Smooth muscle cell (in vitro differentiated cells): ENCODE data around the gene PTPRA. TPM values are rescaled to one million over a fixed set of nuclear protein-coding genes. Genes with fewer than 3 reads are reported as not detected.
A peak's percentile ranks its signal among the peaks of the same experiment; 100 is the strongest.

ENCODE experiments used
- DNase-seq: peaks from one replicate; lab custom pipeline; 2025; ENCODE audit not compliant: unreplicated experiment; lab: John Stamatoyannopoulos, UW
- H2AFZ ChIP-seq: fragments of 200-600 bp; sonication (generic); 2 replicates; pipeline ENCODE4 v1.6.0; 2016; ENCODE audit warnings: antibody characterized with exemption, low read depth, mild to moderate bottlenecking
- H3F3A ChIP-seq: fragments of 200-600 bp; sonication (generic); 2 replicates; pipeline ENCODE4 v1.6.0; 2017; ENCODE audit warnings: antibody characterized with exemption, low read depth
- H3K27ac ChIP-seq: fragments of 200-600 bp; sonication (generic); 2 replicates; pipeline ENCODE4 v1.5.1; 2016; ENCODE audit warnings: low read depth, mild to moderate bottlenecking
- H3K27me3 ChIP-seq: fragments of 200-600 bp; sonication (generic); 2 replicates; pipeline ENCODE4 v1.6.1; 2016; ENCODE audit warnings: low read depth, mild to moderate bottlenecking
- H3K36me3 ChIP-seq: fragments of 200-600 bp; sonication (generic); 2 replicates; pipeline ENCODE4 v1.5.1; 2016; ENCODE audit warnings: low read depth
- H3K4me1 ChIP-seq: fragments of 200-600 bp; sonication (generic); 2 replicates; pipeline ENCODE4 v1.5.1; 2016; ENCODE audit warnings: low read depth
- H3K4me2 ChIP-seq: fragments of 200-600 bp; sonication (generic); 2 replicates; pipeline ENCODE4 v1.6.0; 2016; ENCODE audit warnings: mild to moderate bottlenecking
- H3K4me3 ChIP-seq: fragments of 200-600 bp; sonication (generic); 2 replicates; pipeline ENCODE4 v1.5.1; 2016; ENCODE audit warnings: mild to moderate bottlenecking
- H3K79me2 ChIP-seq: fragments of 200-600 bp; sonication (generic); 2 replicates; pipeline ENCODE4 v1.6.0; 2016; ENCODE audit warnings: low read depth, mild to moderate bottlenecking
- H3K9ac ChIP-seq: fragments of 200-600 bp; sonication (generic); 2 replicates; pipeline ENCODE4 v1.6.0; 2016; ENCODE audit warnings: low read depth
- H3K9me3 ChIP-seq: fragments of 200-600 bp; sonication (generic); replicated peaks from 2 replicates; pipeline ENCODE4 v1.5.1; 2016; ENCODE audit warnings: low read depth
- H4K20me1 ChIP-seq: fragments of 200-600 bp; sonication (generic); 2 replicates; pipeline ENCODE4 v1.6.0; 2016; ENCODE audit warnings: low read depth
- CTCF ChIP-seq: fragments of 200-600 bp; sonication (generic); IDR thresholded peaks from 2 replicates; pipeline ENCODE4 v1.5.1; 2017; ENCODE audit warnings: borderline replicate concordance, mild to moderate bottlenecking, antibody characterized with exemption; ENCODE audit not compliant: insufficient read depth, poor library complexity, severe bottlenecking
- WGBS: methylation state at CpG from one replicate; pipeline ENCODE4 v1.1.7; 2016; ENCODE audit warnings: low lambda C conversion rate; 5-methylcytosine and 5-hydroxymethylcytosine counted together
- polyA plus RNA-seq: library from polyadenylated mRNA; unstranded; fragments of >200 nt; fragmentation: Nextera tagmentation; extraction: Ambion mirVana; gene quantifications from 2 replicates; pipeline ENCODE4 v1.2.1, GENCODE V29; 2016
- total RNA-seq: library from RNA; depleted of rRNA; stranded (reverse); fragments of >200 nt; gene quantifications from 2 replicates; pipeline ENCODE4 v1.2.3, GENCODE V29; 2014

Gene PTPRA
- total and polyA plus RNA-seq, 2 experiments from 2014 or later, result 38.4 to 48.9 TPM

- H3K27me3 ChIP-seq, result no peaks in the 10 kb centered on the region
- H3K4me1 ChIP-seq, result no peaks in the 10 kb centered on the region
- peak; percentile 95 for DNase-seq
- H3K9me3 ChIP-seq, result no peaks in the 10 kb centered on the region
- H3K9ac ChIP-seq, result peak within 1 kb of the TSS; percentile 78
- H3K4me2 ChIP-seq, result peak within 1 kb of the TSS; percentile 97
- H3K27ac ChIP-seq, result peak within 1 kb of the TSS; percentile 81
- H3K36me3 ChIP-seq, result no peaks in the 10 kb centered on the region
- H3K79me2 ChIP-seq, result peaks cover 13% of the 10 kb centered on the region
- WGBS, result under 1% methylated on average over 93 of the region's 104 CpGs
- no peaks in the 10 kb centered on the region for H3F3A ChIP-seq
- no peak for TF ChIP-seq CTCF
- H3K4me3 ChIP-seq, result peak within 1 kb of the TSS; percentile 98
- H2AFZ ChIP-seq, result peak within 1 kb of the TSS; percentile 49
- H4K20me1 ChIP-seq, result no peaks in the 10 kb centered on the region
Observed at GRCh38 chr20:3045816-3046676, 172.8 kb downstream of the PTPRA start, which contains the start of gene MRPS26. Gene MRPS26 (plus strand): TSS chr20:3046052. CDS start chr20:3046069, 17 bp downstream.

DNA sequence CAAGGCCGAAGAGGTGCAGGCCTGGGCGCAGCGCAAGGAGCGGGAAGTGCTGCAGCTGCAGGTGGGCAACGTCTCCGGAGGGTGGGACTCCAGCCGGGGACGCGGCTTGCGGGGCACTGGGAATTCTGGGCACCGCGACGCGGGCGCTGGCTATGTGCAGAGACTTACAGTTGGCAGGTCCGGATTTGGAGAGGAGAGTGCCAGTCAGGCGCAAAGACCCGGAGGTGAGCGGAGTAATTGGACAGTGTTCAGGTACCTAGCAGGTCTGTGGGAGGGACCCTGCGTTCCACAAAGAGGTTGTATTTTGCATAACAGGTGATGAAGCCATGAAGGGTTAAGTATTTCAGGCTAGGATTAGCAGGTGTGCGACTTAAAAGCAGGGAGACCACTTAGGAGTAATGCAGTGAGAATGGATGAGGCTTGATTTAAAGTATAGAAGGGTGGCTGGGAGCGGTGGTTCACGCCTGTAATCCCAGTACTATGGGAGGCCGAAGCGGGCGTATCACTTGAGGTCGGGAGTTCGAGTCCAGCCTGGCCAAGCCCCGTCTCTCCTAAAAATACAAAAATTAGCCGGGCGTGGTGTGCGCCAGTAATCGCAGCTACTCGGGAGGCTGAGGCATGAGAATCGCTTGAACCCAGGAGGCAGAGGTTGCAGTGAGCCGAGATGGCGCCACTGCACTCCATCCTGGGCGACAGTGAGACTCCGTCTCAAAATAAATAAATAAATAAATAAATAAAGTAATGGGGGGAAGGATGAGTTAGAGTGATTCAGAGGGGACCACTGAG lies 173.6 kb downstream of the PTPRA start:
- TF ChIP-seq CTCF, result no peak
- no peaks in the 10 kb centered on the region for H3K4me1 ChIP-seq
- no peaks in the 10 kb centered on the region for H4K20me1 ChIP-seq
- peaks cover 13% of the 10 kb centered on the region for H3K79me2 ChIP-seq
- H3K27me3 ChIP-seq, result no peaks in the 10 kb centered on the region
- H3K27ac ChIP-seq, result no peak overlapping the region
- H3K9me3 ChIP-seq, result no peaks in the 10 kb centered on the region
- DNase-seq, result no peak
- no peaks in the 10 kb centered on the region for H3K36me3 ChIP-seq
- peak overlapping the region; percentile 98 for H3K4me3 ChIP-seq
- H3F3A ChIP-seq, result no peaks in the 10 kb centered on the region
- 41% methylated on average over 39 of the region's 39 CpGs for WGBS
- peak overlapping the region; percentile 97 for H3K4me2 ChIP-seq
- peak overlapping the region; percentile 78 for H3K9ac ChIP-seq
- H2AFZ ChIP-seq, result no peak overlapping the region

GRCh38 chr20:3047486-3048419 lies 174.5 kb downstream of the PTPRA start:
- H3K4me2 ChIP-seq, result peak overlapping the region; percentile 97
- TF ChIP-seq CTCF, result no peak
- H3K4me1 ChIP-seq, result no peaks in the 10 kb centered on the region
- H3K79me2 ChIP-seq, result peaks cover 13% of the 10 kb centered on the region
- H3K27me3 ChIP-seq, result no peaks in the 10 kb centered on the region
- peak overlapping the region; percentile 98 for H3K4me3 ChIP-seq
- H3K9me3 ChIP-seq, result no peaks in the 10 kb centered on the region
- no peaks in the 10 kb centered on the region for H3K36me3 ChIP-seq
- no peak overlapping the region for H2AFZ ChIP-seq
- H3K27ac ChIP-seq, result no peak overlapping the region
- H3K9ac ChIP-seq, result no peak overlapping the region
- DNase-seq, result no peak
- H4K20me1 ChIP-seq, result no peaks in the 10 kb centered on the region
- H3F3A ChIP-seq, result no peaks in the 10 kb centered on the region
- 92% methylated on average over 14 of the region's 14 CpGs for WGBS
